GM23338 (cell line): Measurements from ENCODE around the gene STRBP. TPM values are rescaled to one million over a fixed set of nuclear protein-coding genes. Genes with fewer than 3 reads are reported as not detected.

Experiments
- ATAC-seq: fragments of 200-7000 bp; cut with Tn5 transposase; 3 replicates; pipeline ENCODE4 v1.9.1; 2020
- DNase-seq: peaks from one replicate; pipeline ENCODE4 v3.0.0-alpha.2; 2015; ENCODE audit warnings: low spot score
- H2AFZ ChIP-seq: fragments of 200-600 bp; sonication (generic); 2 replicates; pipeline ENCODE4 v1.8.0; 2016; ENCODE audit warnings: antibody characterized with exemption, mild to moderate bottlenecking, moderate library complexity
- H3F3A ChIP-seq: fragments of 200-600 bp; sonication (generic); replicated peaks from 2 replicates; pipeline ENCODE4 v1.8.0; 2017; ENCODE audit warnings: antibody characterized with exemption, mixed run types, low read depth
- H3K27ac ChIP-seq: fragments of 200-600 bp; sonication (generic); 2 replicates; pipeline ENCODE4 v1.6.1; 2016; ENCODE audit warnings: low read depth
- H3K27me3 ChIP-seq: fragments of 200-600 bp; sonication (generic); 2 replicates; pipeline ENCODE4 v1.8.0; 2016; ENCODE audit warnings: mild to moderate bottlenecking, mixed run types, moderate library complexity; ENCODE audit not compliant: insufficient read depth
- H3K36me3 ChIP-seq: fragments of 200-600 bp; sonication (generic); 2 replicates; pipeline ENCODE4 v1.8.0; 2016; ENCODE audit warnings: mild to moderate bottlenecking; ENCODE audit not compliant: insufficient read depth
- H3K4me1 ChIP-seq: fragments of 200-600 bp; sonication (generic); 2 replicates; pipeline ENCODE4 v1.8.0; 2016; ENCODE audit warnings: mild to moderate bottlenecking, moderate library complexity; ENCODE audit not compliant: insufficient read depth
- H3K4me2 ChIP-seq: fragments of 200-600 bp; sonication (generic); 2 replicates; pipeline ENCODE4 v1.7.1; 2017; ENCODE audit warnings: mixed run types
- H3K4me3 ChIP-seq: fragments of 200-600 bp; sonication (generic); 2 replicates; pipeline ENCODE4 v1.6.1; 2016; ENCODE audit warnings: mixed run types
- H3K79me2 ChIP-seq: fragments of 200-600 bp; sonication (generic); replicated peaks from 2 replicates; pipeline ENCODE4 v1.8.0; 2017; ENCODE audit warnings: mild to moderate bottlenecking; ENCODE audit not compliant: insufficient read depth
- H3K9me2 ChIP-seq: fragments of 200-600 bp; sonication (generic); 2 replicates; pipeline ENCODE4 v1.8.0; 2017; ENCODE audit not compliant: insufficient read depth
- H4K20me1 ChIP-seq: fragments of 200-600 bp; sonication (generic); replicated peaks from 2 replicates; pipeline ENCODE4 v1.8.0; 2017; ENCODE audit warnings: mild to moderate bottlenecking; ENCODE audit not compliant: insufficient read depth
- H3K27ac Mint-ChIP-seq: 2 replicates; pipeline ENCODE4 v1.8.0; 2020; ENCODE audit warnings: inconsistent platforms, mild to moderate bottlenecking, moderate library complexity, mixed read lengths
- H3K27me3 Mint-ChIP-seq: 3 replicates; pipeline ENCODE4 v1.8.0; 2022; ENCODE audit warnings: low read depth, mild to moderate bottlenecking, moderate library complexity, mixed read lengths, inconsistent platforms; ENCODE audit not compliant: insufficient read depth, poor library complexity
- H3K36me3 Mint-ChIP-seq: 3 replicates; pipeline ENCODE4 v1.8.0; 2021; ENCODE audit warnings: low read depth, mild to moderate bottlenecking, inconsistent platforms, moderate library complexity, mixed read lengths
- H3K4me1 Mint-ChIP-seq: 3 replicates; pipeline ENCODE4 v1.8.0; 2020; ENCODE audit warnings: mild to moderate bottlenecking, inconsistent platforms, mixed read lengths
- H3K4me3 Mint-ChIP-seq: 3 replicates; pipeline ENCODE4 v1.8.0; 2021; ENCODE audit warnings: moderate library complexity, mild to moderate bottlenecking, inconsistent platforms, mixed read lengths
- H3K9me3 Mint-ChIP-seq: 3 replicates; pipeline ENCODE4 v1.8.0; 2020; ENCODE audit warnings: moderate library complexity, mild to moderate bottlenecking, inconsistent platforms, mixed read lengths
- POLR2AphosphoS5 ChIP-seq: IDR thresholded peaks from 2 replicates; pipeline ENCODE4 v1.6.1; 2016; ENCODE audit warnings: antibody characterized with exemption, low read depth
- polyA plus RNA-seq: library from polyadenylated mRNA; unstranded; fragments of >200 nt; fragmentation: Nextera tagmentation; extraction: Ambion mirVana; gene quantifications from 2 replicates; pipeline ENCODE4 v1.2.1, GENCODE V29; 2016
- total RNA-seq: library from RNA; depleted of rRNA; stranded (reverse); fragments of >200 nt; shearing (Covaris generic); gene quantifications from 2 replicates; pipeline ENCODE4 v1.2.3, GENCODE V29; 2014
- TF ChIP-seq, protein P1 (sequence below): fragments of 250-450 bp; sonication (Bioruptor Pico); IDR thresholded peaks from 2 replicates; pipeline ENCODE4 v1.5.0; 2020; ENCODE audit warnings: mild to moderate bottlenecking, moderate library complexity
- TF ChIP-seq, protein P2 (sequence below): IDR thresholded peaks from one replicate; pipeline ENCODE4 v1.6.1; 2018; ENCODE audit warnings: antibody characterized with exemption; ENCODE audit not compliant: unreplicated experiment
- TF ChIP-seq, protein P3 (sequence below): IDR thresholded peaks from 2 replicates; pipeline ENCODE4 v1.6.1; 2016; ENCODE audit warnings: antibody characterized with exemption

Gene STRBP
- total and polyA plus RNA-seq, 2 experiments from 2014 or later: 80.5 to 116 TPM

DNA sequence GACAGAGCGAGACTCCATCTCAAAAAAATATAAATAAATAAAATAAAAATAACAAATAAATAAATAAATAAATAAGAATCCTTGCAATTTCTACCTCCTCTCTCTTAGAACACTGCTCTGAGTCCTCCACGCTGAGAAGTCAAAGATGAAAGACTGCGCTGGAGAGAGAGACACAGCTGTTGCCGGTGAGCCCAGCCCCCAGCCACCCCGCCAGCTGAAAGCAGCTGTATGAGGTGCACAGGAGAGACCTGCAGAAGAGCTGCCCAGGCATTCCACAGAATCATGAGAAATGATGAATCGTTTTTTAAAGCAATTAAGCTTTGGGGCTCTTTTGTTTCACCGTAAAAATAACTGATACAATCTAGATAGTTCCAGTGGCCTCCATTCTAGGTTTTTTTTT is 16.3 kb upstream of the STRBP start (continued):
- TF ChIP-seq, protein P1, sequence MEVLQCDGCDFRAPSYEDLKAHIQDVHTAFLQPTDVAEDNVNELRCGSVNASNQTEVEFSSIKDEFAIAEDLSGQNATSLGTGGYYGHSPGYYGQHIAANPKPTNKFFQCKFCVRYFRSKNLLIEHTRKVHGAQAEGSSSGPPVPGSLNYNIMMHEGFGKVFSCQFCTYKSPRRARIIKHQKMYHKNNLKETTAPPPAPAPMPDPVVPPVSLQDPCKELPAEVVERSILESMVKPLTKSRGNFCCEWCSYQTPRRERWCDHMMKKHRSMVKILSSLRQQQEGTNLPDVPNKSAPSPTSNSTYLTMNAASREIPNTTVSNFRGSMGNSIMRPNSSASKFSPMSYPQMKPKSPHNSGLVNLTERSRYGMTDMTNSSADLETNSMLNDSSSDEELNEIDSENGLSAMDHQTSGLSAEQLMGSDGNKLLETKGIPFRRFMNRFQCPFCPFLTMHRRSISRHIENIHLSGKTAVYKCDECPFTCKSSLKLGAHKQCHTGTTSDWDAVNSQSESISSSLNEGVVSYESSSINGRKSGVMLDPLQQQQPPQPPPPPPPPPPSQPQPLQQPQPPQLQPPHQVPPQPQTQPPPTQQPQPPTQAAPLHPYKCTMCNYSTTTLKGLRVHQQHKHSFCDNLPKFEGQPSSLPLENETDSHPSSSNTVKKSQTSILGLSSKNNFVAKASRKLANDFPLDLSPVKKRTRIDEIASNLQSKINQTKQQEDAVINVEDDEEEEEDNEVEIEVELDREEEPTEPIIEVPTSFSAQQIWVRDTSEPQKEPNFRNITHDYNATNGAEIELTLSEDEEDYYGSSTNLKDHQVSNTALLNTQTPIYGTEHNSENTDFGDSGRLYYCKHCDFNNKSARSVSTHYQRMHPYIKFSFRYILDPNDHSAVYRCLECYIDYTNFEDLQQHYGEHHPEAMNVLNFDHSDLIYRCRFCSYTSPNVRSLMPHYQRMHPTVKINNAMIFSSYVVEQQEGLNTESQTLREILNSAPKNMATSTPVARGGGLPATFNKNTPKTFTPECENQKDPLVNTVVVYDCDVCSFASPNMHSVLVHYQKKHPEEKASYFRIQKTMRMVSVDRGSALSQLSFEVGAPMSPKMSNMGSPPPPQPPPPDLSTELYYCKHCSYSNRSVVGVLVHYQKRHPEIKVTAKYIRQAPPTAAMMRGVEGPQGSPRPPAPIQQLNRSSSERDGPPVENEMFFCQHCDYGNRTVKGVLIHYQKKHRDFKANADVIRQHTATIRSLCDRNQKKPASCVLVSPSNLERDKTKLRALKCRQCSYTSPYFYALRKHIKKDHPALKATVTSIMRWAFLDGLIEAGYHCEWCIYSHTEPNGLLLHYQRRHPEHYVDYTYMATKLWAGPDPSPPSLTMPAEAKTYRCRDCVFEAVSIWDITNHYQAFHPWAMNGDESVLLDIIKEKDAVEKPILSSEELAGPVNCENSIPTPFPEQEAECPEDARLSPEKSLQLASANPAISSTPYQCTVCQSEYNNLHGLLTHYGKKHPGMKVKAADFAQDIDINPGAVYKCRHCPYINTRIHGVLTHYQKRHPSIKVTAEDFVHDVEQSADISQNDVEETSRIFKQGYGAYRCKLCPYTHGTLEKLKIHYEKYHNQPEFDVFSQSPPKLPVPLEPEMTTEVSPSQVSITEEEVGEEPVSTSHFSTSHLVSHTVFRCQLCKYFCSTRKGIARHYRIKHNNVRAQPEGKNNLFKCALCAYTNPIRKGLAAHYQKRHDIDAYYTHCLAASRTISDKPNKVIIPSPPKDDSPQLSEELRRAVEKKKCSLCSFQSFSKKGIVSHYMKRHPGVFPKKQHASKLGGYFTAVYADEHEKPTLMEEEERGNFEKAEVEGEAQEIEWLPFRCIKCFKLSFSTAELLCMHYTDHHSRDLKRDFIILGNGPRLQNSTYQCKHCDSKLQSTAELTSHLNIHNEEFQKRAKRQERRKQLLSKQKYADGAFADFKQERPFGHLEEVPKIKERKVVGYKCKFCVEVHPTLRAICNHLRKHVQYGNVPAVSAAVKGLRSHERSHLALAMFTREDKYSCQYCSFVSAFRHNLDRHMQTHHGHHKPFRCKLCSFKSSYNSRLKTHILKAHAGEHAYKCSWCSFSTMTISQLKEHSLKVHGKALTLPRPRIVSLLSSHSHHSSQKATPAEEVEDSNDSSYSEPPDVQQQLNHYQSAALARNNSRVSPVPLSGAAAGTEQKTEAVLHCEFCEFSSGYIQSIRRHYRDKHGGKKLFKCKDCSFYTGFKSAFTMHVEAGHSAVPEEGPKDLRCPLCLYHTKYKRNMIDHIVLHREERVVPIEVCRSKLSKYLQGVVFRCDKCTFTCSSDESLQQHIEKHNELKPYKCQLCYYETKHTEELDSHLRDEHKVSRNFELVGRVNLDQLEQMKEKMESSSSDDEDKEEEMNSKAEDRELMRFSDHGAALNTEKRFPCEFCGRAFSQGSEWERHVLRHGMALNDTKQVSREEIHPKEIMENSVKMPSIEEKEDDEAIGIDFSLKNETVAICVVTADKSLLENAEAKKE: no peak

DNA sequence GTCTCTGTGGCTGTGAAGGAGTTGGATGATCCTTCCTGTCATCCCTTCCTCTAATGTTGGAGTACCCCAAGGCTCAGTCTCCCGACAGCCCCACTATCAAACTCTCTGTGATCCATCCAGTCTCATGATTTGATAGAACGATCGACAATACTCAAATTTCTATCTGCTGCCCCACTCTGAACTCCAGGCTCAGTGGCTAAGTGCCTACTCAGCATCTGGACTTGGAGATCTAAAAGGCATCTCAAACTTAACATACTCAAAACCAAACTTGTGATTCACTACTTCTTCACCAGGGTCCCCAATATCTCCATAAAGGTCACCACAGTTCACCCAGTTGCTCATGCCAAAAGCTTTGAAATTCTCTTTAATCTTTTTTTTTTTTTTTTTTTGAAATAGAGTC is 15.1 kb upstream of the STRBP start:
- H3K27ac Mint-ChIP-seq: no peak overlapping the region
- TF ChIP-seq POLR2AphosphoS5: no peak
- TF ChIP-seq, protein P2, sequence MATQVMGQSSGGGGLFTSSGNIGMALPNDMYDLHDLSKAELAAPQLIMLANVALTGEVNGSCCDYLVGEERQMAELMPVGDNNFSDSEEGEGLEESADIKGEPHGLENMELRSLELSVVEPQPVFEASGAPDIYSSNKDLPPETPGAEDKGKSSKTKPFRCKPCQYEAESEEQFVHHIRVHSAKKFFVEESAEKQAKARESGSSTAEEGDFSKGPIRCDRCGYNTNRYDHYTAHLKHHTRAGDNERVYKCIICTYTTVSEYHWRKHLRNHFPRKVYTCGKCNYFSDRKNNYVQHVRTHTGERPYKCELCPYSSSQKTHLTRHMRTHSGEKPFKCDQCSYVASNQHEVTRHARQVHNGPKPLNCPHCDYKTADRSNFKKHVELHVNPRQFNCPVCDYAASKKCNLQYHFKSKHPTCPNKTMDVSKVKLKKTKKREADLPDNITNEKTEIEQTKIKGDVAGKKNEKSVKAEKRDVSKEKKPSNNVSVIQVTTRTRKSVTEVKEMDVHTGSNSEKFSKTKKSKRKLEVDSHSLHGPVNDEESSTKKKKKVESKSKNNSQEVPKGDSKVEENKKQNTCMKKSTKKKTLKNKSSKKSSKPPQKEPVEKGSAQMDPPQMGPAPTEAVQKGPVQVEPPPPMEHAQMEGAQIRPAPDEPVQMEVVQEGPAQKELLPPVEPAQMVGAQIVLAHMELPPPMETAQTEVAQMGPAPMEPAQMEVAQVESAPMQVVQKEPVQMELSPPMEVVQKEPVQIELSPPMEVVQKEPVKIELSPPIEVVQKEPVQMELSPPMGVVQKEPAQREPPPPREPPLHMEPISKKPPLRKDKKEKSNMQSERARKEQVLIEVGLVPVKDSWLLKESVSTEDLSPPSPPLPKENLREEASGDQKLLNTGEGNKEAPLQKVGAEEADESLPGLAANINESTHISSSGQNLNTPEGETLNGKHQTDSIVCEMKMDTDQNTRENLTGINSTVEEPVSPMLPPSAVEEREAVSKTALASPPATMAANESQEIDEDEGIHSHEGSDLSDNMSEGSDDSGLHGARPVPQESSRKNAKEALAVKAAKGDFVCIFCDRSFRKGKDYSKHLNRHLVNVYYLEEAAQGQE: no peak
- TF ChIP-seq, protein P3, sequence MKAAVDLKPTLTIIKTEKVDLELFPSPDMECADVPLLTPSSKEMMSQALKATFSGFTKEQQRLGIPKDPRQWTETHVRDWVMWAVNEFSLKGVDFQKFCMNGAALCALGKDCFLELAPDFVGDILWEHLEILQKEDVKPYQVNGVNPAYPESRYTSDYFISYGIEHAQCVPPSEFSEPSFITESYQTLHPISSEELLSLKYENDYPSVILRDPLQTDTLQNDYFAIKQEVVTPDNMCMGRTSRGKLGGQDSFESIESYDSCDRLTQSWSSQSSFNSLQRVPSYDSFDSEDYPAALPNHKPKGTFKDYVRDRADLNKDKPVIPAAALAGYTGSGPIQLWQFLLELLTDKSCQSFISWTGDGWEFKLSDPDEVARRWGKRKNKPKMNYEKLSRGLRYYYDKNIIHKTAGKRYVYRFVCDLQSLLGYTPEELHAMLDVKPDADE: no peak
- TF ChIP-seq, protein P1: no peak

More for the DNA sequence above, 15.1 kb upstream of the STRBP start:
- Mint-ChIP-seq H3K4me3 (no peak overlapping the region), H3K4me1 (no peaks in the 10 kb centered on the region), H3K27me3 (no peaks in the 10 kb centered on the region), H3K9me3 (peaks cover 8% of the 10 kb centered on the region; the same call in 2 of the 3 replicates), H3K36me3 (no peaks in the 10 kb centered on the region)
- H4K20me1 ChIP-seq: no peaks in the 10 kb centered on the region
- H3F3A ChIP-seq: no peaks in the 10 kb centered on the region
- no peak overlapping the region for H3K27ac ChIP-seq
- no peak overlapping the region for H3K4me3 ChIP-seq
- H3K36me3 ChIP-seq: no peaks in the 10 kb centered on the region; the same call in 1 of the 2 replicates
- no peak overlapping the region for H2AFZ ChIP-seq
- H3K9me2 ChIP-seq: no peaks in the 10 kb centered on the region
- H3K79me2 ChIP-seq: no peaks in the 10 kb centered on the region
- ATAC-seq (no peak), DNase-seq (no peak)
- no peaks in the 10 kb centered on the region for H3K27me3 ChIP-seq
- no peaks in the 10 kb centered on the region for H3K4me1 ChIP-seq
- no peak overlapping the region for H3K4me2 ChIP-seq
